ENCODE results near the gene MIOS. TPM values are rescaled to one million over a fixed set of nuclear protein-coding genes. Genes with fewer than 3 reads are reported as not detected.

MIOS gene
- polyA plus RNA-seq, 3 donors, result 18.3 to 32.6 (median 20.2) TPM

DNA sequence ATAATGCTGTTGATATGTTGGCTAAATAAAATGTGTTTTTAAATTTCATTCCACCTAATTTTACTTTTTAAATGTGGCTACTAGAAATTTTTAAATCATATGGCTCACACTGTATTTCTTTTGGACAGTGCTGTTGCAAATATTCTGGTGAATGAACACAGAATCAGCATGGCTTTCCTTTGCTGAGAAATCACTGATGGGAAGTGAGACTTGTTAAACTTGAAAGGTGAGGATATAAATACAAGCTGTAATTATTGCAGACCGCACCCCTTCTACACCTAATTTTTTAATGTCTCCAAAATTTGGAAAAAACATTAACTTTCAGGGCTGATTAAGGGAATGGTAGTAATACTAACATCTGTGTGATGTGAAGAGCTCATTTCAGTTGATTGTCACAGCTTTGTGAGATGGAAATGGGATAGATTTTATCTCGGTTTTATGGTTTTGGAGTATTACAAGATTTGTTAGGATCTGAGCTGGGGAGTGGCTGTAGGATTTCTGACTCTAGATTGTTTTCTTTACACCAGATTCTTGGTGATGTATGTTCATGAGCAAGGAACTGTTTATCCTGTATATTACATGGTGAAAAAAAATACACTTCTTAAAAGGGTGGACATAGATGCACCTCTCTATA lies 1.3 kb downstream of the MIOS start:
- H3K4me1 Mint-ChIP-seq, result peaks cover 34% of the 10 kb centered on the region
- peak overlapping the region; percentile 79 for H3K4me2 ChIP-seq (replicated peaks; ENCODE audit: extremely low read depth, low read length, poor library complexity, severe bottlenecking)
- H3K4me1 ChIP-seq (ENCODE audit: control insufficient read depth in 1 of 2, insufficient read depth in 2 of 2, low read length in 2 of 2), result peaks cover 33 to 51% of the 10 kb centered on the region in 2 donors
- H3K27me3 ChIP-seq (ENCODE audit: control insufficient read depth in 2 of 2, insufficient read depth in 2 of 2, low read length in 2 of 2), result no peaks in the 10 kb centered on the region
- H3K4me3 ChIP-seq (replicated peaks in 1 of 3; ENCODE audit: low read depth in 2 of 3, low read length in 3 of 3), result peak overlapping the region; percentile 63 to 98 (median 83)
- no peaks in the 10 kb centered on the region for H3K9me3 ChIP-seq (replicated peaks in 1 of 2; ENCODE audit: control insufficient read depth in 1 of 2, insufficient read depth in 1 of 2, low read length in 2 of 2)
- intact Hi-C loops (cut with micrococcal nuclease), result loop anchor here (10.0 kb wide), 4 partner anchors 77 to 397 kb away; partner anchors contain the start of genes UMAD1 (in 2 of the 2), C1GALT1 (in 1 of the 2) and GLCCI1 (in 1 of the 2)
- peaks cover 16 to 19% of the 10 kb centered on the region in 2 donors for H3K36me3 Mint-ChIP-seq
- H3K9ac ChIP-seq (ENCODE audit: insufficient read depth, low read length, poor library complexity, severe bottlenecking), result peak overlapping the region; percentile 96
- peak overlapping the region; percentile 94 to 97 (median 95) for H3K27ac Mint-ChIP-seq
- no CpG with 5 or more reads among the region's 2 CpGs for WGBS (ENCODE audit: insufficient coverage)
- no peaks in the 10 kb centered on the region for H3K9me3 Mint-ChIP-seq
- H3K27ac ChIP-seq (ENCODE audit: low read depth in 1 of 2, low read length in 2 of 2), result peak overlapping the region in 1 of 2 donors; percentile 89
- H3K4me3 Mint-ChIP-seq, result peak overlapping the region; percentile 80 to 83
- H3K36me3 ChIP-seq (replicated peaks in 1 of 2; ENCODE audit: control insufficient read depth in 1 of 2, insufficient read depth in 2 of 2, low read length in 2 of 2), result peaks cover 9 to 10% of the 10 kb centered on the region in 2 donors
- H2AFZ ChIP-seq (ENCODE audit: insufficient read depth, low read depth, low read length, poor library complexity, severe bottlenecking), result no peak overlapping the region
- no peaks in the 10 kb centered on the region for H3K27me3 Mint-ChIP-seq (ENCODE audit: low read depth in 3 of 3)
- TF ChIP-seq, protein P1, sequence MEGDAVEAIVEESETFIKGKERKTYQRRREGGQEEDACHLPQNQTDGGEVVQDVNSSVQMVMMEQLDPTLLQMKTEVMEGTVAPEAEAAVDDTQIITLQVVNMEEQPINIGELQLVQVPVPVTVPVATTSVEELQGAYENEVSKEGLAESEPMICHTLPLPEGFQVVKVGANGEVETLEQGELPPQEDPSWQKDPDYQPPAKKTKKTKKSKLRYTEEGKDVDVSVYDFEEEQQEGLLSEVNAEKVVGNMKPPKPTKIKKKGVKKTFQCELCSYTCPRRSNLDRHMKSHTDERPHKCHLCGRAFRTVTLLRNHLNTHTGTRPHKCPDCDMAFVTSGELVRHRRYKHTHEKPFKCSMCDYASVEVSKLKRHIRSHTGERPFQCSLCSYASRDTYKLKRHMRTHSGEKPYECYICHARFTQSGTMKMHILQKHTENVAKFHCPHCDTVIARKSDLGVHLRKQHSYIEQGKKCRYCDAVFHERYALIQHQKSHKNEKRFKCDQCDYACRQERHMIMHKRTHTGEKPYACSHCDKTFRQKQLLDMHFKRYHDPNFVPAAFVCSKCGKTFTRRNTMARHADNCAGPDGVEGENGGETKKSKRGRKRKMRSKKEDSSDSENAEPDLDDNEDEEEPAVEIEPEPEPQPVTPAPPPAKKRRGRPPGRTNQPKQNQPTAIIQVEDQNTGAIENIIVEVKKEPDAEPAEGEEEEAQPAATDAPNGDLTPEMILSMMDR (IDR thresholded peaks at IDR 0.05), result no peak
- H3K79me2 ChIP-seq (ENCODE audit: insufficient read depth, low read length), result peaks cover 58% of the 10 kb centered on the region
- DNase-seq, result no peak
- no peaks in the 10 kb centered on the region for H4K20me1 ChIP-seq (ENCODE audit: insufficient read depth, low read length)

DNA sequence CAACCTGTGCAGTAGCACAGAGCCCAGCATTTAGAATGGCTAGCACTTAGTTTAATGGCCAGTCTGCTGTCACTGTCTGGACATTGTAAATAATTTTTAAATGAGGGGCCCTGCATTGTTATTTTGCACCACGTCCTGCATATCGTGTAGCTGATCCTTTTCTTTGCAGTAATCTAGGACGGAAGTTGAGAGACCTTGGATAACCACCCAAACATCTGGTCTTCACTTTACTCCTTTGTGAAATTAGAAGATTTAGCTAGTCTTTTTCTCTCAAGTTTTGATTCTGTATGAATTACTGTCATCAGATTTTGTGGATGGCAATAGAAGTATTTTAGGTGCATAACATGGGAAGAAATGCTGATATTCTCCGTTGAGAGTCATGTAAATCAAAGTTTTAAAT lies 1.9 kb downstream of the MIOS start:
- H3K9ac ChIP-seq (ENCODE audit: insufficient read depth, low read length, poor library complexity, severe bottlenecking), result no peak overlapping the region

More for the DNA sequence above, 1.9 kb downstream of the MIOS start:
- H3K79me2 ChIP-seq (ENCODE audit: insufficient read depth, low read length), result peaks cover 64% of the 10 kb centered on the region
- H3K36me3 ChIP-seq (replicated peaks in 1 of 2; ENCODE audit: control insufficient read depth in 1 of 2, insufficient read depth in 2 of 2, low read length in 2 of 2), result peaks cover 13 to 15% of the 10 kb centered on the region in 2 donors
- no peaks in the 10 kb centered on the region for H3K27me3 Mint-ChIP-seq (ENCODE audit: low read depth in 3 of 3)
- no peaks in the 10 kb centered on the region for H3K27me3 ChIP-seq (ENCODE audit: control insufficient read depth in 2 of 2, insufficient read depth in 2 of 2, low read length in 2 of 2)
- H3K4me1 Mint-ChIP-seq, result peaks cover 34% of the 10 kb centered on the region
- intact Hi-C loops (cut with micrococcal nuclease), result loop anchor here (10.0 kb wide), 4 partner anchors 76 to 396 kb away; partner anchors contain the start of genes UMAD1 (in 2 of the 2), C1GALT1 (in 1 of the 2) and GLCCI1 (in 1 of the 2)
- peak overlapping the region; percentile 71 to 81 for H3K4me3 Mint-ChIP-seq
- H3K27ac ChIP-seq (ENCODE audit: low read depth in 1 of 2, low read length in 2 of 2), result peak overlapping the region in 1 of 2 donors; percentile 89
- 80% methylated on average over 1 of the region's 4 CpGs for WGBS (ENCODE audit: insufficient coverage)
- TF ChIP-seq, protein P1 (IDR thresholded peaks at IDR 0.05), result no peak
- H3K9me3 Mint-ChIP-seq, result no peaks in the 10 kb centered on the region
- H3K4me2 ChIP-seq (replicated peaks; ENCODE audit: extremely low read depth, low read length, poor library complexity, severe bottlenecking), result peak overlapping the region; percentile 79
- no peak for DNase-seq
- peak overlapping the region; percentile 25 for H2AFZ ChIP-seq (ENCODE audit: insufficient read depth, low read depth, low read length, poor library complexity, severe bottlenecking)
- H4K20me1 ChIP-seq (ENCODE audit: insufficient read depth, low read length), result no peaks in the 10 kb centered on the region
- H3K36me3 Mint-ChIP-seq, result peaks cover 22 to 24% of the 10 kb centered on the region in 2 donors
- no peaks in the 10 kb centered on the region for H3K9me3 ChIP-seq (replicated peaks in 1 of 2; ENCODE audit: control insufficient read depth in 1 of 2, insufficient read depth in 1 of 2, low read length in 2 of 2)
- H3K4me3 ChIP-seq (replicated peaks in 1 of 3; ENCODE audit: low read depth in 2 of 3, low read length in 3 of 3), result peak overlapping the region in 2 of 3 experiments; percentile 83 to 98
- peak overlapping the region; percentile 94 to 97 (median 95) for H3K27ac Mint-ChIP-seq
- H3K4me1 ChIP-seq (ENCODE audit: control insufficient read depth in 1 of 2, insufficient read depth in 2 of 2, low read length in 2 of 2), result peaks cover 33 to 51% of the 10 kb centered on the region in 2 donors
